Hypothalamus (tissue), 51 donors: ENCODE results near the gene ONECUT2.
A peak's percentile ranks its signal among the peaks of the same experiment; 100 is the strongest.
"Not testable (repeated sequence)": the region's sequence is repeated elsewhere in the genome, so short reads cannot be mapped to it uniquely, and the experiment has no call there.

ENCODE experiments used
- DNase-seq, 51 donors: peaks; one replicate each; lab custom pipeline; 2025; lab: John Stamatoyannopoulos, UW

ONECUT2 gene

DNA sequence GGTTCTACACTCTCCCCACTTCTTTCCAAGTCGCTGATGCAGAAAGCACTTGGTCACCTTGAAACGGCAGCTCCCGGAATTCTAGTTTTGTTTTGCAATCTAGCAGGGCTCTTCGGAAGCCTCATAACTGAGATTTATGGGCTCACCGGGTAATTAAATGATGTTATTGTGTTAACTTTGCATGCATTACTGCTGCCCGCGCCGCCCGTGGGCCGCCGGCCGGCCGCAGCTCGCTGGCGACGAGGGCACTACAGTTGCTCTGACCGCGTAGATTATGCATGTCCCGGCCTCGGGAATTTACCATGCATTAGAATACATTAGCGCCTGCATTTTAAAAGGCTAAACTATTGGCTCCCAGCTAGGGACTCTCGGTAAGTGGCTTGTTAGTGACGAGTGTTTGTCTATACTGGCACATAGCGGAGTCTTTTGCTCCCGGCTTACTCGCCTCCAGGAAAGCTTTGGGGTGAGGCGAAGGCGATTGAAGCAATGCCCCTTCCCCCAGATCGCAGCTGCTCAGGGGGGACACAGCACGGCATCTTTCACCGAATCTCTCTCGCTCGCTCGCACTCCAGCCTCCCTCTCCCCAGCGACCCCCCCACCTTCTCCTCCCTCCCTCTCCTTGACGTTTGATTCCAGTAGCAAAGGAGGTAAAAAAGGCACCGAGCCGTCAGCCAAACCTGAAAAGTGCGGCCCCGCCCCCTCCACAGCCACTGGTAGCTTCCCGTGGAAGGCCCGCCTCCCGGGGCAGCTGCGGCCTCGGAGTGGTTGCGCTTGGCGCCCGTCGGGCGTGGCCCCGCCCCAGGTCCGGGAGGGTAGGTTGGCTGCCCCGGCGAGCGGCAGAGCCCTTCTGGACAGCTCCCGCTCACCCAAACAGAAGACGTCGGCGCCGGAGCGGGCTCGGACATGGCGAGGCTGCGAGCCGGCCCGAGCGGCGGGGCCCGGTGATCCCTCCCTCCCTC, at the start of gene ONECUT2:
ONECUT2 (plus strand) TSS at position 839 of the 959 bp plus-strand sequence. CDS start 343 bp downstream, outside the sequence.
- peak in 50 of 51 donors; percentile 11 to 95 (median 75) for DNase-seq

DNA sequence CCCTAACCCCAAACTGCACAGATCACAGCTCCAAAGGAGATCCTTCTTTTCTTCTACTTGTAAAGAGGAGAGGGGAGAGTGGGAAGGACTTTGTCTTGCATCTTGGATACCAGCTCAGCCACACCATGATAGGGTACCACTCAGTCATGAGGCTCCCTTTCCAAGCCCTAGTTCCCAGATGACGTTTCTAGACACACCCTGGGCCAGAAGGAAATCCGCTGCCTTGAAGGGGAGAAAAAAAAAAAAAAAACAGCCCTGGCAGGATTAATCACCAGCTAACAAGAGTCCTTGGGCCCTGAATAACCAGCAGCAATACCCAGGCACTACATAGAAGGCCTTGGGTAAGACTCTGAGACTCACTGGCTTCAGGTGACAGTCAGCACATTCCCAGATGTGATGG, 45.9 kb upstream of the ONECUT2 start:
- DNase-seq = no peak

DNA sequence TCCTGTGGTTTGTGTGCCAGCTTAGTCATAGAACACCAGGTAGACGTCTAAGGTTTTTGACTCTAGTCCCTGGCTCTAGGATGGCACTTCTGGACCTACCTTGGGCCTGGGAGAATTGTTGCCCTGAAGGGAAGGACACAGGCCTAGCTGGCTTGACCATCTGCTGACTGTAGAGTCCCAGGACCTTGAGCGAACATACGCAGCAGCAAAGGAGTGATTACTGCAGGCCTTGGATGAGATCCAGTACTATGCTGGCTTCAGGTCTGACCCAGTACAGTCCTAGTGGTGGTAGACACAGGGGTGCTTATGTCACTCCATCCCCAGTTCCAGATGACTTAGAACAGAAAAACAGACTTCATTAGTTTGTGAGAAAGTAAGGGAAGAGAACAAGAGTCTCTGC, 45.1 kb upstream of the ONECUT2 start:
- no peak for DNase-seq

DNA sequence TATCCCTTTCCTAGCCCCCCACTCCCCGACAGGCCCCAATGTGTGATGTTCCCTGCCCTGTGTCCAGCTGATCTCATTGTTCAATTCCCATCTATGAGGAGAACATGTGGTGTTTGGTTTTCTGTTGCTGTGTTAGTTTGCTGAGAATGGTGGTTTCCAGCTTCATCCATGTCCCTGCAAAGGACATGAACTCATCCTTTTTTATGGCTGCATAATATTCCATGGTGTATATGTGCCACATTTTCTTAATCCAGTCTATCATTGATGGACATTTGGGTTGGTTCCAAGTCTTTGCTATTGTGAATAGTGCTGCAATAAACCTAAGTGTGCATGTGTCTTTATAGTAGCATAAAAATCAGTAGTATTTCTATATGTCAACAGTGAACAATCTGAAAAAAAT, 40.4 kb upstream of the ONECUT2 start:
- DNase-seq = not testable (repeated sequence)

DNA sequence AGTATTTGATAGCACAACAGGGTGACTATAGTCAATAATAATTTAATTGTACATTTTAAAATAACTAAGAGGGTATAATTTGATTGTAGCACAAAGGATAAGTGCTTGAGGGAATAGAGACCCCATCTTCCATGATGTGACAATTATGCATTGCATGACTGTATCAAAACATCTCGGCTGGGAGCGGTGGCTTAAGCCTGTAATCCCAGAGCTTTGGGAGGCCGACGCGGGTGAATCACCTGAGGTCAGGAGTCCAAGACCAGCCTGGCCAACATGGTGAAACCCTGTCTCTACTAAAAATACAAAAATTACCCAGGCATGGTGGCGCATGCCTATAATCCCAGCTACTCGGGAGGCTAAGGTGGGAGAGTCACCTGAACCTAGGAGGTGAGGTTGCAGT, 38.3 kb upstream of the ONECUT2 start:
- DNase-seq = not testable (repeated sequence)

DNA sequence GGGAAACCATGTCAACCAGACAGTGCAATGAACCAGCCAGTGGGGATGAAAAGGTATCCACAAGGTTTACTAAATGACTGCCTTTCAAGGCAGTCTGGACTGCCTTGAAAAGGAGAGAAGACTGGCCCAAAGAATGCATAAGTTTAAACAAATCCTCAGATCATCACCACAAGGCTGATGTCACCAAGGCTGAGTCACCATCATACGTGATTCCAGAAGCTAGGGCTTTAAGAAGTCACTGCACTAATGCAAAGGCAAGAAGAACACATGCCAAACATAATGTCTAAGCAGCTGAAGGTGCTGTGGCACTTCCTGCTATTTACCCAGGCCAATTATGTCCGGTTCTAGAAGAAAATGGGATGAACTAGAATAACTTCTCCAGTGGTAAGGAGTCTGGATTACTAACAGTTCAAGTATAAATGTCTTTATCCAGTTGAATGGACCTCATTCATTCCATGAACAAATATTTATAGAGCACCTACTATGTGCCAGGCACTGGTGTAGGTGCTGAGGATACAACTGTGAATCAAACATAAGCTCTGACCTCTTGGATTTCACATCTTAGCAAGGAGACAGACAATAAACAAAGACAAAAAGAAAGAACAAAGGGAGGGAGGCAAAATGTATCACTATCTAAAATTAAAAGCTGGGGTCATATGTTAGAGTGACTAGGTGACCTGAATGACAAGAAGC, 37.6 kb upstream of the ONECUT2 start:
- DNase-seq = no peak

DNA sequence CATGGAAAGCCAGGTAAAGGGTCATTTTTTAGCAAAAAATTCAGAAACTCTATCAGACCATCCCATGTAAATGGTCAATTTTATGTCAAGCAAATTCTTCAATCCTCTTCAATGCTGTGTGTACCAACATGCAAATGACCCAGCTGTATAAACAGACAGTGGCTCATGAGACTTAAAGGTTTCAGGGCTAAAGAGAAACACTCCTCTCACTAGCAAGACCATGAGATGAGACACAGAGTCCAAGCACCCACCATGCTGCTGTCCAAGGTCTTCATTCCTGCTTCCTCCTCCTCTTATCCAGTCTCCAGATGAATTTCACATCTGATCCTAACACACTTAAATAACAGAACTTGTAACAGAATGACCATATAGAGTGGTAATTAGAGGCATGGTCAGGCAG, 30.8 kb upstream of the ONECUT2 start:
- DNase-seq = no peak

DNA sequence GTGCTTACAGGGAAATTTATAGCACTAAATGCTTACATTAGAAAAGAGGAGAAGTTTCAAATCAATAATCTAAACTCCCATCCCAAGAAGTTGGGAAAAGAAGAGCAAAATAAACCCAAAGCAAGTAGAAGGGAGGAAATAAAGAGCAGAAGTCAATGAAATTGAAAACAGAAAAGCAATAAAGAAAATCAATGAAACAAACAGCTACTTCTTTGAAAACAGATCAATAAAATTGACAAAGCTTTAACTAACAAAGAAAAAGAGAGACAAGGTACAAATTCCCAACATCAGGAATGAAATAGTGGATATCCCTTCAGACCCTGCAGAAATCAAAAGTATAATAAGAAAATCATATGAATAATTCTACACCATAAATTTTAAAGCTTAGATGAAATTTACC, 25.5 kb upstream of the ONECUT2 start:
- DNase-seq = no peak

DNA sequence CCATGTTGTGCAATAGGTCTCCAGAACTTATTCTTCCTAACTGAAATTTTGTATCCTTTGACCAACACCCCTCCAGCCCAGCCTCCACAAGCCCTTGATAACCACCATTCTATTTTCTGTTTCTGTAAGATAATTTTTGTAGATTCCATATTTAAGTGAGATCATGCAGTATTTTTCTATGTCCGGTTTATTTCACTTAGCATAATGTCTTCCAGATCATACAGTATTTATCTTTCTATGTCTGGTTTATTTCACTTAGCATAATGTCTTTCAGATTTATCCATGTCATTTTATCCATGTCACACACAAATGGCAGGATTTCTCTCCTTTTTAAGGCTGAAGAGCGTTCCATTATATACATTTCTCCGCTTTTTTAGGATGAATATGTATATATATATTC, 24.4 kb upstream of the ONECUT2 start:
- DNase-seq = no peak

DNA sequence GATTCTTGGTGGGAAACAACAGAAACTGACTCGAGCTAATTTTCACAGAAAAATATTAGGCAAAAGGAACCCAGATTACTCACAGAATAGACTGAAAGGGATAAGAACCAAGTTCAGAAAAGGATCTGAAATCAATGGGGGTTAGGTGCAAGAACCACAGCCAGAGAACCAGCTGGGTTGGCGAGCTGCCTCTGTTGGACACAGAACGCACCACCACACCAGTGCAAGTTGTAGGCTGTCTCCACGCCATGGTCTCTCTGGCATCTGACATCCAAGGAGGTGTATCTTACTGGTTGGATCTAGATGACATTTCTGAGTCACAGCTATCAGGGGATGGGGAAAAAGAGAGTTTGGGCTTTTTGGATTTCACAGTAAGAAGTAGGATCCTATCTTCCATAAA, 18.6 kb upstream of the ONECUT2 start:
- no peak for DNase-seq

DNA sequence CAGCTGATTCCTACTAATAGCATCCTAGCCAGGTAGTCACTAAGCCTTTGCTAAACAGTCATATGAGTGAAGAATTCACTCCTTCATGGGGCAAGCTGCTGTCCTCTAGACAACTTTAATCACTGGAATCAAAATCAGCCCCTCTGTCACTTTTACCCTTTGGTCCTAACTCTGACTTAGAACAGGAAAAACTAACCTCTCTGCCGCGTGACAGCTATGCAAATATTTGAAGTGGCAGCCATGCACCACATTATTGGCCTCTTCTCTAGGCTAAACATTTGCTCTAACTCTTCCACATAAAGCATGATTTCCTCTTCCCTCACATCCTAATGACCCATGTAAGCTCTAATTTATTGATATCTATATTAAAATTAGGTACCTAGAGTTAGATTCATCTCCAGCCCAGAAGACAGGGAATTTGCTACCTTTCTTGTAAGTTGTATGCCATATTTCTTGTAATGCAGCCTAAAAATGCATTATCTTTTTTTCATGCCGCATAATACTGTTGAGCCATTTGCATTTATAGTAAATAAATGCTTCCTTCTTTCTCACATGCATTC, 12.8 kb upstream of the ONECUT2 start:
- DNase-seq = no peak

DNA sequence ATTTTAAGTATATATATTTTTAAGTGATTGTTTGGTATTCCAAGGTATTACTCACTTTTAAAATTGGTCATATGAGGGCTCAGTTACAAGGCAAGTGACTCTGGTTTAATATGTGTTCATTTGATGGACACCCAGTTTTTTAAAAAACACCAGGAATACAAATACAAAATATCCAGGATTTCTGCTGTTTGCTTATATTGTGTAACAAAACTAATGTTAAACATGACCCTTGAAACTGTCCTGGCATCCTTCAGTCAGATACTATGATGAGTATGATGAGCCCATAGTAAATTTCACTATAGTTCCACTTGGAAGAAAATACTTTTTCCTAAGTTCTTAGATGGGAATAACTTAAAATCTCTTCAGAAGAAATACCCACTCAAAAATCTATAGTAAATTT, 11.4 kb upstream of the ONECUT2 start:
- DNase-seq = no peak

DNA sequence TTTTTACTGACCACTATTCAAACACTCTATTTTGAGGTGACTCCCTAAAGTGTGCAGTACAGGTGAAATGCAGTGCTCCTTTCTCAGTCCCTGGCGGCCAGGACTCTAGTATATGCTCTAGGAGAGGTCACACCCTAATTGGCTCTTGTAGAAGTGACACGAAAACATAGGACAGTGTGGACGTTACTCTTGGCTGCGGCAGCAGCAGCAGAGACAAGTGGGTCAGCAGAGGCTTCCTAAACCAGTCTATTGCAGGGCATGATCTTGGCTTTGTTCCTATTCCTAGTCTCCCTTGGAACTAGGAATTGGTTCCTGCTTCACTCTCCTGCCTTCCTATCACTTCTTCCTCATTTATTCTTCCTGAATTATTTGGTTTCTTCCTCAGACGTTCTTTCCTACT, 10.1 kb upstream of the ONECUT2 start:
- DNase-seq = no peak

DNA sequence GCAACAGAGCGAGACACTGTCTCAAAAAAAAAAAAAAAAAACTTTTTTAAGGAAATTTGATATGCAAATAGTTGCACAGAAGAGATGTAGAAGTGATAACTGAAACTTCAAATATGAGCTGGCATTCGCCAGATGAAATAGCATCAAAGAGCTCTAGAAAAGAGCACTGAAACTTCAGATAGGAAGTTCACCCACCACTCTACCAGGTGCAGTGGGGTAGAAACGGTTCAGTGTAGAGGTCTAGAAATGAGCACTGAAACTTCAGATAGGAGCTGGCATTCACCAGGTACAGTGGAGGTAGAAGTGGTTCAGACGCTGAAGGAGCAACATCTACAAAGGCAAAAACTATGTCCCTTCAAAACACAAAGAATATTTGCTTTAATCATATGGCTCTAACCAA, 9.0 kb upstream of the ONECUT2 start:
- DNase-seq = no peak

DNA sequence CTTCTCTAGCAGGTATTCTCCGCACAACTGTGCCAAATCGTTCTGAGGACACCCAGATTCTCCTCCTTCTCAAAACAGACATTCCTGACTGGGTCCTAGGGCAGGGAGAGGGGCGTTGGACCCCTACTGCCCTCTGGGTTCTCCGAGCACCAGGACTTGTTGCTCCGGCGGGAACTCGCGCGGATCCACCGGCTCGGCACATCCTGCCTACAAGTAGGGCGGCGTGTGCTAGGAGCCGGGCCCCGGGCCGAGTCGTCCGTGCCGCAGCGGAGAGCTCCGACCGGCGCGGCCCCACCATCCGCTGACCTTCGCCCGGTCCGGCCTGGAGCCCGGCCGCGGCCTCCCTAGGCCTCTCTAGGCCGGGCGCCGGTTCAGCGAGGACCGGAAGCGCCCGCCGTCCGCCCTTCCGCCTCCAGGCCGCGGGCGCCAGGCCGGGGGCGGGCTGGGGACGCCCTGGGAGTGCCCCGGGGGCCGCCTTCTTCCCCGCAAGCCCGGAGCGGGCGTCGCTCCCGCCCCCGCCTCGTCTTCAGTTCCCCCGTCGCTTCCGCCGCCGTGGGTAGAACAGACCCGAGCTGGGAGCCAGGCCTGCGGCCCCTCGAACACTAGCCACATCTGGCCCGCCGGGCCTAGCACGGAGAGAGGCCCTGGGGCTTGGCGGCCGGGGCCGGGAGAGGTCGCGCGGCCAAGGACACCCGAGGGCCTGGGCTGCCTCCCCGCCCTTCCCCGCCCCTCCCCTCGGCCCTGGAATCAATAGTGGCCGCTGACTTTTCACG, 7.6 kb upstream of the ONECUT2 start:
- no peak for DNase-seq

DNA sequence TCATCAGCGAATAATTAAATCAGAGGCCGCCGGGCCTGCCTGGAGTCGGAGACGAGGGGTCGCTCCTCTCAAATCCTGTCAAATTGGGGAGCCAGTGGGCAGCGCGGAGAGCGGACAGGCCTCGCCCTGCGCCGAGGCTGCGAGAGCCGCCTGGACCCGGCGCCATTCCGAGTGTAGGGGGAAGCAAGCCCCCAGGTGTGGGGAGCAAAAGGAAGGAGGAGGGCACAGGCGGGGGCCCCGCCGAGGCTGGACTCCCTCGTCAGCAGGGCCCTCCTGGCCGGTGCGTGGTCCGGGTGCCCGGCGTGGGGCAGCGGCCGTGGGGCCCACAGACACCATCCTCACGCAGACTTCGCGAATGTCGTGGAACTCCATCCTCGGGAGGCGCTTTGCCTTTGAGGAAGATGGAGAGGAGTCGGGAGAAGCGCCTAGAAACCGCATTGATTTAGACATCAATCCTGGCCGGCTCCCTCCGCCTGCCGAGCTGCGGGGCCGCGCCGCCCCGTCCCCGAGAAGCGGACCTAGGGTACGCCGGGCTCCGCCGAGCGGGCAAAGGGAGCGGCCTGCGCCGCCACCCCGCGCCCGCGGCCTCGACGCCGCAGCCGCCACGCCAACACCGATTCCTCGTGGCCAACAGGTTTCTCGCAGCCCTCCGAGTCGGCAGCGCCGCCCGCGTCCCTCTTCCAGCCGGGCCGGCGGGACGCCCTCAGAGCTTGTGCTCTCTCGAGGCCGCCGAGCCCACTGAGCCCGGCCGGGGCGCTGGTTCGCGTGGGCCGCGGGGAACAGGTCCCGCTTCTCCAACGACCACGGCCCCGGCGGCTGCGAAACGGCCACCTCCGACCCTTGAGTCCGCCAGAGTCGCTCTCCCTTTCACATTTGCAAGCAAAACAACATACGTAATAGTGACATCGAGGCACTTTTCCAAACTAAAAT, 6.7 kb upstream of the ONECUT2 start:
- DNase-seq = no peak

DNA sequence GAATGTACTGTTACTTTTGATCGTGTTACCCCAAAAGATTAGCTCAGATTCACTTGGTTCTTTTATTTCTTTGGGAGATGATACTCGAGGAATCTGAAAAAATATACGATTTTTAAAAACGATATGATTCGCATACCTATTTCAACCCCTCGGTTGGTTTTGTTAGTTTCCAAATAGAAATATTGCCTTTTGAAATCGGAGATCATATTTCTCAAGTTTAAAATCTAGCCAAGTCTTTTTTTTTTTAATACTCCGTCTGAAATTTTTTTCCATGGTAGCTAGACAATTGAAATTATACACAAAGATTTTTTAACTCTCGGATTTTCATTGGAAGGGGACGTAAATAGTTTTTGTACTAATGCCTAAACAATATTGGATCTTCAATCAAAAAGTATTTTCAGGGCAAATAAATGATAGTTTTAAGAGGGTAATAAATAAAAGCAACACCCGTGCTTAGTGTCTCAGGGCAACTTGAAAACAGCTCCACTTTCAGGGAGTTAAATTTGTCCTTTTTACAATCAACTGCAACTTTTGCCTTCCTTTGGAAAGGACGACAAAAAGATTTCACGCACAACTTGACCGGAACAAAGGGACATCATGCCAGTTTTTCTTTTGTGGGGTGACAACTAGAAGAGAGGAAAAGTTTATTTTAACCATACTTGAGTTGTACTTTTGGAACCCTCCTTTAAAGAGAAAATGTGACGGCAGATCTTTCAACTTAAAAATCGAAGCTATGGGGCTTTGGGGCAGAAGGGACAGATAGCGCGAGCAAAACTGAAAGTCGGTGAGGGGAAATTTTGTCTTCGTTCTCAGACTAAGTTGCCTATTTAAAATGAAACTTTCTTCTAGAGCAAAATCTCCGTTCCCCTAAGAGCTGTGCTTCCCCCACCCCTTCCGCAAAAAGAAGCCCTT, 5.8 kb upstream of the ONECUT2 start:
- DNase-seq = no peak
